Spleen (tissue), 7 donors: ENCODE data around the gene ACBD7.

Experiments used
- CTCF ChIP-seq, 11 experiments: fragments of 200-600 bp in 7 of 11; fragments of 450-650 bp in 4 of 11; sonication (generic) in 4 of 11; IDR thresholded peaks in 8 of 11; conservative IDR thresholded peaks in 3 of 11; 1 replicate in 7 of 11; 2 replicates in 4 of 11; pipeline versions ENCODE4 v1.4.0 to v1.8.0; 2016 to 2021; ENCODE audit warnings: antibody characterized with exemption in 11 of 11, inconsistent platforms in 4 of 11, mild to moderate bottlenecking in 1 of 11
- POLR2A ChIP-seq, 3 donors: fragments of 450-650 bp; IDR thresholded peaks; one replicate each; pipeline ENCODE4 v1.5.1; 2017; ENCODE audit warnings: antibody characterized with exemption in 3 of 3, mild to moderate bottlenecking in 1 of 3
- POLR2AphosphoS5 ChIP-seq, 3 donors: sonication (generic); formaldehyde crosslinking; IDR thresholded peaks; one replicate each; pipeline ENCODE4 v1.5.1; 2017; ENCODE audit warnings: antibody characterized with exemption in 3 of 3
- donor health status: DM: no; HTN: no; CAD: no; lungs with moderate emphysema.
- donor health status: DM: no; HTN: no; CAD: no.
- donor health status: DM: no; HTN: no; CAD: no.

- TF ChIP-seq POLR2A (IDR thresholded peaks at IDR 0.05) = no peak
- no peak for TF ChIP-seq CTCF (IDR thresholded peaks at IDR 0.05 in 8 of 11, conservative IDR thresholded peaks at IDR 0.05 in 3 of 11)
- TF ChIP-seq POLR2AphosphoS5 (IDR thresholded peaks at IDR 0.05) = no peak
Observed at GRCh38 chr10:15058689-15059088, 29.9 kb downstream of the ACBD7 start.
